ENCODE results near the gene MARCKSL1.

DNA sequence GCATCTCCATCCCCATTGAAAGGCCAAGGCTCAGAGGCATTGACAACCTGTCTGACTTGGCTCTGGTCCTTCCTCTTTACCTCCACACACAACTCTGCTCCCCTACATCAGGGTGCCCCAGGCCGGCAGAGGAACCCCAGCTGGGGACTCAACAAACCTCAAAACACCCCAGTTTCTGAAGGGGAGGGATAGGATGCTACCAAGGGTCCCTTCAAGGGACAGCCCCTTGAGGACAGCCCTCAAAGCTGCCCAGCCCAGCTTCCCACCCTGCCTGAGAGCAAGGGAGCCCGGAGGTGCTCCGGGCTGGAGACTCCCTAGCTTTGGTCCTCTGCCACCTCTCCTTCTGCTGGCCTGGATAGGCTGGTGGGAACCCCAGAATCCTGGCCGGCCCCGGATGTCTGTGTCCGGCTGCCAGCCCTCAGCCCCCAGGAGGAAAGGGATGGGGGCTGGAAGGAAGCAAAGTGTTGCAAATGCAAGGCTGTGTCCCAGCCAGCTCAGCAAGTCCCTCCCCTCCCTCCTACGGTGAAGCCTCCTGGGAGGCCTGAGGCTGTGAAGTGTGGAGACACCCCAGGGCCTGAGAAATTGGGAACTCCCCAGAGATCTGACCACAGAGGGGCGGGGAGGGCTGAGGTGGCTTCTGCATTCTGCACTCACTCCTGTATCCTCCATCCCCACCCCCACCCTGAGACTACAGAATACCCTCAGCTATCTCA lies 1.1 kb upstream of the MARCKSL1 start:
- TF ChIP-seq POLR2AphosphoS5 (IDR thresholded peaks at IDR 0.05; ENCODE audit: borderline replicate concordance, low read depth, low read length) (no peak), EZH2 (IDR thresholded peaks at IDR 0.05) (no peak), FOXP2 (optimal IDR thresholded peaks at IDR 0.05; ENCODE audit: control extremely low read depth, extremely low read length, insufficient read depth) (no peak)

All from SK-N-MC (cell line).